A172 (cell line): ENCODE data around the gene LINGO1. TPM values are rescaled to one million over a fixed set of nuclear protein-coding genes. Genes with fewer than 3 reads are reported as not detected.
A peak's percentile ranks its signal among the peaks of the same experiment; 100 is the strongest.

Experiments
- DNase-seq: peaks from one replicate; pipeline ENCODE4 v3.0.0-alpha.2; 2015; ENCODE audit warnings: low spot score
- total RNA-seq: library from RNA; depleted of rRNA; stranded (reverse); fragments of >200 nt; shearing (Covaris generic); gene quantifications from 2 replicates; pipeline ENCODE4 v1.2.3, GENCODE V29; 2014

Gene LINGO1
- total RNA-seq, 1 experiment from 2014 or later: 1.1 TPM

DNA sequence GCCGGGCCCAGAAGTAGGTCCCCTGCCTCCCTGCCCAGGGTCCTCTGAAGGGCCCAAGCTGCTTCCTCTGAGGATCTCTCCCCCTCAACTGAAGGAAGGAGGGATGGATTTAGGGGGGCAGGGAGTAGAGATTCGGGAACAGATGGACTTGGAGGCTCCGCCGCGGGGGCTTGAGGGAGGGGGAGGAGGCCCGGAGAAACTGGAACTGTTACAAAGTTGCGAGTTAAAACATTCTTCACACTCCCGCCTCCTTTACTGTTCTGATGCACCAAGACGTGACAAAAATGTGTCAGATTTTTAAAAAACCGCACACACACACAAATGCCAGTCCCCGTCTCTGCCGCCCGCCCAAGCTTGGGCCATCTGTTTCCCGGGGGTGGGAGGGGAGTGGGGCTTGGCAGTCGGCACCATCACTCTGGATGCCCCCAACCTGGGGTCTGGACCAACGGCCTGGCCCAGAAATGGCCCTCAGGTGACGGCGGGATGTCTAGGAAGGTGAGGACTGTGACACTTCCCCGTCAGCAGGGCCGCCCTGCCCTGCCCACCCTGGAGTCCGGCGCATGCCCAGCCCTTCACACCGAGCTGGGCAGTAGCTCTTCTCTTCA, 25.0 kb upstream of the LINGO1 start:
- no peak for DNase-seq

DNA sequence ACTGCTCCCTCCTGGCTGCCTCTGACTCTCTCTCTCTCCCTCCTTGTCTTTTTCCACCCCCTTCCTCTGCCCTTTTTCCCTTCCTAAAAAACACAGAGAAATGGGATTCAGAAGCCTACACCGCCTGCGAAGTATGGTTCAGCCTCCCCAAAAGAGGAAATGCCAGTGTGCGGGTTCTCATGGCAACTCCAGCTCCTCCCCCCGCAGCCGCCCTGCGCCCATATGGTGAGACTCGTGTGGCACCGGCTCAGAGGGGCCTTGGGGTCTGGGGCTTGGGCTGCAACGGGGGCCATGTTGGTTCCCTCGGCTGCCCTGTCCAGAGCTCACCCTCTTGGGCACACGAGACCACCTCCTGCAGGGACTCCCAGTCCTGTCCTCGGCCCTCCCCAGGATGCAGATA, 23.6 kb upstream of the LINGO1 start:
- DNase-seq: no peak

DNA sequence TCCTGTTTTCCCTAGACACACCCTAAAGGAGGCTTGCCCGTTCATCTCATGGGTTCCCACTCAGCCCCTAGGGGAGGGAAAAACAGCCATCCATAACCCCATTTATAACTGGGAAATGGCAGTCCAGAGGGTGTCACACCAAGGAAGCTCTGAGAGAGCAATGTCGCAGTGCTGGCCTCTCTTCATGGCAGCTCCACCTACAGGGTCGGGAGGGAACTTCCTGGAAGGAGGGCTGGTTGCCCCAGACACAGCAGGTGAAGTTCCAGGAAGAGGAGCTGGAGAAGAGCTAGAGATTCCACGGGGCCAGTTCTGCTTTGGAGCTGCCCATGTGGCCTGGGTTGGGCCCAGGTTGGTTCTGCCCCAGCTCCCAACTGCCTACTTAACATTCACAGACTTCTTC, 22.3 kb upstream of the LINGO1 start:
- no peak for DNase-seq

DNA sequence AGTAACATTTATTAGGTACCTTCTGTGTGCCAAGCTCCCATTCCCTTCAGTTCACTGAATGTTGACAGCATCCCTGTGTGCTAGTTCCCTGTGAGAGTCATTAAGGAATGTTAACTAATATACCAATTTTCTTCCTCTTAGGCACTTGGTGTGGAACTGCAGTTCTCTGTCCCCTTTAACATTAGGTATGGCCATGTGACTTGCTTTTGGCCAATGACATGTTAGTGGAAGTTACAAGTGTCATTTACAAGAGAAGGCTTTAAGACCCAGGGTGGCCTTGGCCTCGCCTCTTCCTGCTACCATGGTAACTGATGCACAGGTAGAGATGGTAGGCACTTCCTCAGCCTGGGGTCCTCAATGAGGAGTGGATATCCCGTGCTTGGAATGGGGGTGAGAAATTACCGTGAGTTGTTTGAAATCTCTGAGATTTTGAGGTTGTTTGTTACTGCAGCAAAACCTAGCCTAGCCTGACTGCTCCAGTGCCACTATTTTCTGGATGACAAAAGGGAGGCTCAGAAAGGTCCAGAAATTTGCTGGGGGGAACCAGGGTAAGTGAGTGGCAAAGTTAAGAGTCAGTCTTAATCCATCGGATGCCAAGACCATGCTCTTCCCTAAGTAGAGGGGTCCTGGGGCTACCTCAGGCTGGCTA, 21.2 kb upstream of the LINGO1 start:
- DNase-seq: no peak

DNA sequence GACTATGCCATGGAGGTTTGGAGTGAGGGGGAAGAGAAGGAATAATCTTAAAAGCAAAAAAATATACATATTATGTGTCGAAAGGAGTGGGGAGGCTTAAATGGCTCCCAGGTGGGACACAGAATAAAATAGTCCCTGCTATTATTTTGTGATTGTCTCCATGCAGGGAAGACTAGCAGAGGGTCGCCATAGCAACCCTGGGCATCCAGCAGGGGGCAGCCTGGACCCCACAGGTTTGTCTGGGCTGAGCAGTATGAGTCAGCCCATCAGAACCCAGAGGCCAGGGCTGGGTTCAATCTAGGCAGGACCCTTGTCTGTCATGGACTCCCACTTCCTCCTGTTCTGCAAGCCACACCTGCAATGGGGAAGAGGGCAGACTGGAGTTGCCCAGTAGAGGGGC, 17.6 kb upstream of the LINGO1 start:
- no peak for DNase-seq

DNA sequence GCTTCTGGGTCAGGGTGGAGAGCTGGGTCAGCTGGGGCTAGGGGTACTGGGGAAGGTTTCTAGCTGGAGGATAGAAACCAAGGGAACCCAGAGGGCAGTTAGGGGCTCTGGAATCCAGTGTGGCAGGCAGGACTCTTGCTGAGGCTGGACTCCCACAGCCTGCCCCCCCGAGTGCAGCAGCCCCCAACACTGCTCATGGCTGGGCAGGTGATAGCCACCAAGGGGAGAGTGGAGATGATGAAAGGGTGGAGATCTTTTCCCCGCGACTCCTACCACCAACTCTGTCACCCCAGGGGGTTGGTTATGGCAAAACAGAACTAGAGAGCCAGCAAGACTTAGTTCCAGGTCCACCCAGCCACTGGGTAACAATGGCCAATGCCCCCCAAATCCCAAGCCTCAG, 16.9 kb upstream of the LINGO1 start:
- no peak for DNase-seq

DNA sequence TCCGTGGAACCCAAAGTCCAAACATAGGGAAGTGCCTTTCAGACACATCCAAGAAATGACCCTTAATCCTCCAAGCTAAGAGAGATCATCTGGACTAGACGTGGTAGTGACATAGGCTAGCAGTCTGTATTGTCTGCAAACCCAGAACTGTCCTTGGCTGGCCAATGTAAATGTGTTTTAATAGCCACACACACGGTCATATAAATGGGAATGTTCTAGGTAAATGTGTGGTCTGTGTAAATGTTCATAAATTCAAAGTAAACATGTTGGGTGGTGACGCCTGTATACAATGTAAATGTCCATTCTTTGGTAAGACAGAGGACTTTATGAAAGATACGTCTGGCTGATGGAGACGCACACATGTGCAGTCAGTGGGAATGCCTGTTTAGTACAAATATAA, 16.3 kb upstream of the LINGO1 start:
- no peak for DNase-seq

DNA sequence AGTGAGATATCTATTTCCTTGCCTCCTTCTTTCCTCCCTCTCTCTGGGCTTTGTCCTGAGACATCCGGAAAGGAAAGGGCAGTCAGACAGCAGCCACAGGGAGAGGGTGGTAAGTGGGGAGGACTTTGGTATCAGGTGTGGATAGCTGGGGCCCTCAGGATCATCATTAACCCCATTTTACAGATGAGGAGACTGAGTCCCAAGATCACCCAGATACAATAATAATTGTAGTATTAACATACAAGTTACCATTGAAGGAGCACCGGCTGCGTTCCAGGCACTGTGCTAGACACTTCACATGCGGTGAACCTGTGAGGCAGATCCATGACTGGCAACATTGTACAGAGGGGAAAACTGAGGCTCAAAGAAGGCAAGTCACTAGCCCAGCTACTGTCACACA, 15.2 kb upstream of the LINGO1 start:
- DNase-seq: no peak

DNA sequence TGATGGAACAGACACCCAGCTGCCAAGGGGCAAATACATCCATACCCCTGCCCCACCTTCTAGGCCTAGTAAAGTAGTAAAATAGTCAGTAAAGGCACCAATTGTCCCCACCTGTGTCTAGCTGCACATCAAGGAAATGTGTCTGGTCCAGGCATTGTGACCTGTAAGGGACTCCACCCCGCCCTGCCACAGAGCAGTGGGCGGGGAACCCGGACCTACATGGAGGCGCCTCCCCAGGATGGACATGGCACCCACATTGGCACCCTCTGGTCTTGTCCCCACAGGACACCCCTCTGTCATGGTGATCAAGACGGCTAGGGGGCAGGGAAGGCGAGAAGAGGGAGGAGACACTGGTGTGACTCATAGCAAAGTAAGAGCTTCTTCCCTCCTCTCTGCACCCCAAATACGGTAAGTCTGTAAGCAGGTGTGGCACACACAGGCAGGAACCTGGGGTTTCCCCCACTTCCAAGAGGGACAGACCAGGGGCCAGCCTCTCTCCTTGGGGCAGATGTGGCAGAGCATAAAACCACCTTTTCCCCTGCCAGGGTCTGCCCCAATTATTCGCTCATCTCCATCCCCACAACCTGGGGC, 13.5 kb upstream of the LINGO1 start:
- DNase-seq: no peak

DNA sequence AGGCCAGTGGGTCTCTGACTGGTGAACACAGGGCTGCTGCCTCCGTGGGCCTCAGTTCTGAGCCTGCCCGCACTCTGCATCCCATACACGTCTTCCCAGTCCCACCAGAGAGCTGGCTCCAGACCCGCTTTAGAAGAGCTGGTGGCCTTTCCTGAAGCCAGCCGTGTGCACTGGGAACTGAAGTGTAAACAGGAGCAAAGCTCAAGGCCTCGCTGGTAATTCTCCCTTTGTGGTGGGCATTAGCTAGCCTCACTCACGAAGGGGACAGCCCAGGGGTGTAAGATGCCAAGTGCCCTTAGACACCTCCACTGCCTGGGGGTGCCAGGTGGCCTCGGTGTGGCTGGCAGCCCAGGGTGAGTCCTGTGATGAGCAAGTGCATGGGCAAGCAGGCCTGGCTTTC, 12.9 kb upstream of the LINGO1 start:
- no peak for DNase-seq

DNA sequence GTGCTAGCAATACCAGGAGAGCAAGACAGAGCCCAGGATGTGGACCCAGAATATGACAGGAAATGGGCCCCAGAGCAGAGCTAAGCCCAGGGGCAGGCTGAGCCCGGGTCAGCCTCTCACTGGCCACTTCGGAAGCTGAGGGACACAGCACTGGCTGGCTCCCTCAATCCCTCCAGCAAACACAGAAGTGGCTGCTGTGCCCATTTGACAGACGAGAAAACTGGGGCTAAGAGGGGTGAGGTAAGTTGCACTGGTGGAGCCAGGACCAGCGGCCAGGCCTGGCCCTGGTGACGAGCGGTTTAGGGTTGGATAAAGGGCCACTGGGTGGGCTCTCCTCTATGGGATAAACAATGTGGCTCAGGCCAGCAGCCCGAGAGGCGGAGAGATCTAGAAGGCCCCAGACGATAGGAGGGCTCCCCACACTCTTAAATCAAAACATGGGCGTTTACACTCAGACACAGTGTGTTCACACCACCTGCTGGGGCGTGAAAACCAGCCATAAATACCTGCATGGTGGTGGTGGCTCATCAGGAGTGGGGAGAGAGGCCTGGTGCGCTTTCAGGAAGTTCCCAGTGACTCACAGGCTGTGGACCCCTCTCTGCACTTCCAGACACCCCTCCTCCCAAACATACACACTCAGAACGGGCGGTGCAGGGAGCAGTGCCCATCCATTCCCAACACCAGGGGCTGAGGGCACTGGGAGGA, 12.0 kb upstream of the LINGO1 start:
- DNase-seq: no peak

DNA sequence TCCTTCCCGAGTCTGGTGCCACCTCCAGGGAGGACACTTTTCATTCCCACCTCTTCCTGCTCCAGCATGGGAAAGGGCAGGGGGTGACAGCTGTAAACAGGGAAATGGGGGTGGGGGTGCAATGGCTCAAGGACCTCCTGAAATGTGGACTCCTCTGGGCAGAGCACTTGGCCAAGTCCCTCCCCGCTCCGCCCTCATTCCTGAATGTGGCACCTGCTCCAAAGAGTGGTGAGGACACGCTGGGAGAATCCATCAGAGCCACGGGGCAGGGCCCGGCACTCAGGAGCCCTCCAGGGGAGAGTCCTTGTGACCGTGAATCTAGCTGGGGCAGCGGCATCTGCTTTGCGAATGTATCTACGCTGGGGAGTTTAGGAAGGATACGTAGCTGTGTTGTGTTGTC, 11.1 kb upstream of the LINGO1 start:
- no peak for DNase-seq

DNA sequence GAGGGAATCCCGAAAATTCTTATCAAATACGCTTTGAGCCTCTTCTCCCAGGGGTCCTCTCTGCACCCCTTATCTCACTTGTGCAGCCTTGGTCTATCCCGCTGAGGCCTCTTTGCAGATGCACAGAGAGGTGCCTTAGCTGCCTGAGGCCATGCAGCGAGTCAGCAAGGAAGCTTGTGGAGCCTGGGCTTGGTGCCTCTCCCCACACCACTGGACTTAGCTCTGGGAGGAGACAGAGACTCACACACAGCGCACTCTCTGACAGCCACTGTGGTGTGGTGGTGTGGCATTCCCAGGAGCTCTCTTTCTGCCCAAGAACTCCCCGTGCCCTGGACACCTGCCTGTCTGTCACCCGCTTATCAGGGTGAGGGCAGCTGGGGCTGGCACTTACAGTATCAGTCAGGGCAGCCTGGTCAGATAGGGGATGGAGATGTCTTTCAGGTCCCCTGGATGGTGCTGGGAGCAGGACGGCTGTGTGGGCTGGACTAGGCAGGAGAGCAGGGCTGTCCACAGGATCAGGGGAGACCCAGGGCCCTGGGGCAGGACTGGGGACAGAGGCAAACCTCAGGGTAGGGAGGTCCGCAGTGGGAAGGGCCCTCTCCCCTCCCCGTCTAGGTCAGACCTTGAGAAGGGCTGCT, 10.2 kb upstream of the LINGO1 start:
- DNase-seq: peak; percentile 19

DNA sequence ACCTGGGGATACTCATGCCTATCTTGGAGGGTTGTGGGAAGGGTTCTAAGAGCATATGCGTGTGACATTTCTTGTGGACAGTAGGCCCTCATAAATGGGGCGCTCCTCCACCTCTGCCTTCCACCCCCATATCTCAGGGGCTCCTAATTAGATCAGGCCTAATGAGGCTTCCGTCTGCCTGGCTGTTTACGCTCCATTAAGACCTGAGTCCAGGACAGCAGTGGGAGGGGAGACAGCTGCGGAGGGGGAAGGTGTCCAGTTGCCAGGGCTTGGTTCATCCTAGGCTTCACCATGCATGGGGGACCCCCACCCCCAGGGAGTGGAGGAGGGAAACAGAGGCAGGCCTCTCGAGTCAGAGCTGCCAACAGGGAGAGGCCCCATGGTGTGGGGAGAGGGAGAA, 9.3 kb upstream of the LINGO1 start:
- DNase-seq: no peak

DNA sequence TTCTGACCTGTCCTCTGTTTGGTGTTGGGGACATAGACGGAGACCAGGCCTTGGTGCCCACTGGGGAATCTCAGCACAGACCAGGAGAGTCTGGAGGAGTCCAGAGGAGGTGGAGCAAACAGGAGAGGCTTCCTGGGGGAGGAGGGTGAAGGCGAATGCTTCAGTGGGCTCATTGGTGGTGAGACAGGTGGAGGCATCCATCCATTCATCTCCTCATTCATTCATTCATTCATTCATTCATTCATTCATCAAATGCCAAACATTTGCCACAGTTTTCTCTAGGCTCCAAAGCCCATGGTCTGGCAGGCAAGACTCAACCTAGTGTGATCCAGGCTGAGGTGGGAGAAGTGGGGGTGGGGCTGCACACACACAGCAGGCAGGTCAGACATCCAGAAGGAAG, 7.9 kb upstream of the LINGO1 start:
- no peak for DNase-seq

DNA sequence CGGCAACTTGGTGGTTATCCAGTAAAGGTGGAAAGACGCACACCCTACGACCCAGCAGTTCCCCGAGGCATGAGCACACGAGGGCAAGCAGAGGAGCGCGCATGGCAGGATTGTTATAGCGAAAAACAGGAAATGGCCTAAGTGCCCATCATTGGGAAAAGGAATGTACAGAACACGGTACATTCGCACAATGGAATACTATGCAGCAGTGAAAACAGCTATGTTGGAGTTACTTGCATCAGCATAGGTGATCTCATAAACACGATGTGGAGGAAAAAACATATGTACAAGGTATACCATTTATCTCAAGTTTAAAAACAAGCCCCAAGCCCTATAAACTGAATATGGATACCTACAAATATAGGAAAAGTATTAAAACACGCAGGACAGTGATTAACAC, 6.7 kb upstream of the LINGO1 start:
- no peak for DNase-seq

DNA sequence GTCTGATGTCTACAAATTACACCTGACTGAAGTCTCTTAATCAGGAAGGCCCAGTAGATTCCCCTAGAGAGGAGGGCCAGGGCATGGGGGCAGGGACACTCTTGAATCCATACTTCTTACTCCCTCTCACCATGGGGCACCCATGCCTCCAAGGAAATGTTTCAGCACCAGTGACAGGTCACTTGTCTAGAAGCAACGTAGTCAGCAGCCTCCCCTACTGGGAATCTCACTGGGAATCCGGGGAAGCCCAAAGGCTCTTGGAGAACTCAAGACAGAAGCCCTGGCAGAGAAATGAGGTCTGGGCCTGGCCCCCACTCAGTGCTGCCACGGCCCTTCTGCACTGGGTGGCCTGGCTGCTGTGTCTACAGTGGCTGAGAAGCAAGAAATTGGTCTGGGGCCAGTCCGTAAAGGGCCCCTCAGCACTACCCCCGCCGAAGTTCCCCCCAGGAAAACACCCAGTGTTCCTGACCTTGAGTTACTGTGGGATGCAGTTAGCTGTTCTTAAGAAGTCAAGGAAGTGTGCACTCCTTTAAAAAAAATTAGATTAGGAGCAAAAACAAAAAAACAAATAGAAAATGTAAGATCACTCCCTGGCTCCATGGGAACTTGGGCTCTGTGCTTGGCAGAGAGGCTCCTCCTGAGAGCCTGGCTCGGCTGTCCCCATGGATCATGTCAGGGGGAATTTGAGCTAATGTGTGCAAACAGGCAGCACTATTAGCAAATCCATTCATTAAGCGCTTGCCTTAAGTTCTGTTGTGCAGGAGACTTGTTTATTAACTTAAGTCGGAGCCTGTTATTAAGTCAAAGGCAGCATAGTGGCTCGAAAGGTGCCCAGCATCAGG, 5.4 kb upstream of the LINGO1 start:
- DNase-seq: no peak

DNA sequence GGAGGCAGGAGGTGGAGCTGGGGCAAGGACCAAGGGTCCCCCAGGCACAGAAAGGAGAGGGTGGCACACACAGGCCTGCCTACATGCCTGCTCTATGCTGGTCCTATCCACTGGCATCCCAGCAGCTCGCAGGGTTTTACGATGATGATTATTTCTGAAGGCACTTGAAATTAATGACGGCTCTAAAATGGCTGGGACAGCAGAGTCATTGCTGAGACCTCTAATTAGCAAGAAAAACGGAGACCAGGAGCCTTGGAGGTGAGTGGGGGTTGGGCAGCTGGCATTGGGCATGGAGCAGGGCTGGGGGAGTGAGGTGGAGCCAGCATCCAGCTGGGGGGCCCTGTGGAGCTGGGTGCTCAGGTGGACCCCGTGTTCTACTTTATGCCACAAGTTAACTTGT, 3.5 kb upstream of the LINGO1 start:
- no peak for DNase-seq

DNA sequence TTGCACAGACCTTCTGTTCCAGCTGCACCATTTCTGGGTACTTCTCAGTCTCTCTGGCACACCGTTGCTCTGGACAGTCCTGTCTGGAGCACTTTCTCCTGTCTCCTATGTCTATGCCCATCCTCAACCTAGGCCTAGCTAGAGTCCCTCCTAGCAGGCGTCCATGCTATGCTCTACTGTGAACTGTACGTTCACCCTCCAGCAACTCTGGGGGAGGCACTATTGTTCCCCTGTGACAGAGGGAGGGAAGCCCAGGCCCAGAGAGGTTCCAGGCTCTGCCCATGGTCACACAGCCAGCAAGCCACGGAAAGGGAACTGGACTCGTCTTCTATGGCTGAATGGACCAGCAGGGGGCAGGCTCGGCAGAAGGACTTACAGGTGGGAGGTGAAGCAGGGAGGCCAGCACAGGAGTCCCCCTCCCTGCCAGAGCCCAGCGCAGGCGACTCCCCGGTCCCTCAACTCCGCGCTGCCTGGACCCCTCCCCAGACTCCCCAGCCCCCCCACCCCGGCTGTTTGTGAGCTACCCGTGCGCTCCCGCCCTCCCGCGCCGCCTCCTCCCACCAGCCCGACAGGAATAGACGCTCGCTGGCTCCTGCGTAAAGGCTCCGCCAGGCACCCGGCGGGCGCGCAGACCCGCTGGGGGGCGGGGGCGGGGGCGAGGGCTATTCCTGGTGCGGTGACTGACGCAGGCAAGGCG, 1.7 kb upstream of the LINGO1 start:
- DNase-seq: peak; percentile 30

DNA sequence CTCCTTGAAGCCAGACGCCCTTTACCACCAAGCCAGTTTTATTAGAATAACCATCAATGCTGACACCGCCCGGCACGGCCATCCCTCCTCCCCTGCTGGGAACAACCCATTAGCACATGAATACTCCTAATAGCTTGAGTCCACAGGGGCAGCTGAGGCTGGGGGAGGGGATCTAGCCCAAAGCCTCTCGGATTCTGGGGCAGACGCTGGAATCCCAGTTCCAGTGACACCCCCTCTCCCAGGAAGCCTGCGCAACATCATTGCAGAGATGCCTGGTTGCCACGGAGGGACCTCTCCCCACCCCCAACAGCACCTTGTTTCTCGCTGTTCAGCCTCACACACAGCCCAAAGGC, 1.2 kb upstream of the LINGO1 start:
- DNase-seq: no peak
